Hepatic stellate cell (primary cell): ENCODE results near the gene ANKRD31.
"Not testable (repeated sequence)": the region's sequence is repeated elsewhere in the genome, so short reads cannot be mapped to it uniquely, and the experiment has no call there.

Experiments used
- DNase-seq: peaks from one replicate; pipeline ENCODE4 v3.0.0; 2011; ENCODE audit warnings: low spot score

The ANKRD31 gene

DNA sequence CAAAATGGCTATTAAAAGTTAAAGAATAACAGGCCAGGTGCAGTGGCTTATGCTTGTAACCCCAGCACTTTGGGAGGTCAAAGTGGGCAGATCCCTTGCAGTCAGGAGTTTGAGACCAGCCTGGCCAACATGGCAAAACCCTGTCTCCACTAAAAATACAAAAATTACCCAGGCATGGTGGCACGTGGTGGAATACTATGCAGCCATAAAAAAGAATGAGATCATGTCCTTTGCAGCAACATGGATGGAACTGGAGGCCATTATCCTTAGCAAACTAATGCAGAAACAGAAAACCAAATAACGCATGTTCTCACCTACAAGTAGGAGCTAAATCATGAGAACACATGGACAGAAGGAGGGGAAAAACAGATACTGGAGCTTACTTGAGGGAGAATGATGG lies 15.9 kb downstream of the ANKRD31 start:
- not testable (repeated sequence) for DNase-seq

DNA sequence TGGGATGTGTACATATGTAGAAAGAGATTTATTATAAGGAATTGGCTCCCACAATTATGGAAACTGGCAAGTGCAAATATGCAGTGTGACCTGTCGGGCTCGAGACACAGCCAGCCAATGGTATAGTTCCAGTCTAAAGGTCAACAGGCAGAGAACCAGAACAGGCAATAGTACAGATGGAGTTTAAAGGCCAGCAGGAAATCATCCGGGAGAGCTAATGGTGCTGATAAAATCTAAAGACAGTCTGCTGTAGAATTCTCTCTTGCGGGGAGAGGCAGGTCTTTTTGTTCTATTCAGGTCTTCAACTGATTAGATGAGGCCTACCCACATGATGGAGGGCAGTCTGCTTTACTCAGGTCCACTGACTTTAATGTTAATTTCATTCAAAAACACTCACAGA lies 21.8 kb downstream of the ANKRD31 start:
- no peak for DNase-seq

DNA sequence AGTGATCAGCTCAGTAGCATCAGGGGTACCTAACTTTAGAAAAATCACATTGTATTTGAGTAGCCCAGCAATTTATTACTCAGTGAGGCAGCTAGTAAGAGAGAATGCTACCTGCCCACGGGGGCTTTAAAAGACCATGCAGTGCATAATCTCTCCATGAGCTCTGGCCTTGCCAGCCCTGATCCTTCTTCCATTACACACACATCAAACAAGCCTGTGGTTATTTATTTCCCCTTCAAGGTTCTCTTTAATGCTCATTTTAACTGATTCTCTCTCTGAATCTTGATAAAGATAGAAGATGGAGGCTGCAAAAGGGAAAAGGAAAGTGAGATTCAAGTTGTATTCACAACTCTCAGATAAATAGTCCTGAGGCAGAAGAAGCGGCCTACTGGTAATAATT lies 22.3 kb downstream of the ANKRD31 start:
- no peak for DNase-seq

DNA sequence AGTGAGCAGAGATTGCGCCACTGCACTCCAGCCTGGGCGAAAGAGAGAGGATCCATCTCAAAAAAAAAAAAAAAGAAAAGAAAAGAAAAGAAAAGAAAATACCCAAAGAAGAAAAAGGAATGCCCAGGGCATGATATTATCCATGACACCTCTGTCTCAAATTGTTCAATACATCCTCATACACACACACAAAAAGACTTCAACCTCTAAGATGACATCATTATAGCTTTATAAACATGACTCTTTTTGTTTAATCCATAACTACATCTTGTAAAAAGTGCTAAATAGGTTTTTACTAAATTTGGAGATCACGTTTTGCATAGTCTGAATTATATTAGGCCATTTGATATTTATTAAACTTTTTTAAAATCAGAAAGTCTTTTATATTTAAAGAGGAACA lies 33.1 kb downstream of the ANKRD31 start:
- DNase-seq: no peak

DNA sequence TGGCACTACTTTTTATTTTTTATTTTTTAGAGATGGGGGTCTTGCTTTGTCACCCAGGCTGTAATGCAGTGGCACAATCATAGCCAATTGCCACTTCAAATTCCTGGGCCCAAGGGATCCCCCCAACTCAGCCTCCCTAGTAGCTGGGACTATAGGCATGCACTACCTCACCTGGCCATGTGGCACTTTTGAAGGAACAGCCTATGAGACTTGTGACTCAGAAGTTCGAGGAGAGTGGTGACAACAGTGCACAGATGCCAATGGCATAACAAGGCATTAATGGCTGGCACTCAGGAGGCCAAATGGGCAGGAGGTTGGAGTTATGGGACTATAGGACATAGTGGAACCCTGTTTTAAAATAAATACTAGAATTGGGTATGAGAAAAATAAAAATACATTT lies 33.7 kb downstream of the ANKRD31 start:
- DNase-seq: no peak

DNA sequence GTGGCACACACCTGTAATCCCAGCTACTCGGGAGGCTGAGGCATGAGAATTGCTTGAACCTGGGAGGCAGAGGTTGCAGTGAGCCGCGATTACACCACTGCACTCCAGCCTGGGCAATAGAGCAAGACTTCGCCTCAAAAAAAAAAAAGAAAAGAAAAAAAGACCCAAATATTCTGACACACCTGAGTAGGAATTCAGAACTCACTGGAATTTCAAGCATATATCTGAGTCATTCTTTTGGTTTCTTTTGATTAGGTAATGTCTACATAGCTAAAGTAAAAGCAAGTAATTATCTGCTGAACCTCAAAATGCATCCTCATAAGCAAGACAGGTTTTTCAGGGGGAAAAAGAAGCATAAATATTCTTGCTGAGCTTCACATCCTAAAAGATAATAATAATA lies 35.9 kb downstream of the ANKRD31 start:
- no peak for DNase-seq

DNA sequence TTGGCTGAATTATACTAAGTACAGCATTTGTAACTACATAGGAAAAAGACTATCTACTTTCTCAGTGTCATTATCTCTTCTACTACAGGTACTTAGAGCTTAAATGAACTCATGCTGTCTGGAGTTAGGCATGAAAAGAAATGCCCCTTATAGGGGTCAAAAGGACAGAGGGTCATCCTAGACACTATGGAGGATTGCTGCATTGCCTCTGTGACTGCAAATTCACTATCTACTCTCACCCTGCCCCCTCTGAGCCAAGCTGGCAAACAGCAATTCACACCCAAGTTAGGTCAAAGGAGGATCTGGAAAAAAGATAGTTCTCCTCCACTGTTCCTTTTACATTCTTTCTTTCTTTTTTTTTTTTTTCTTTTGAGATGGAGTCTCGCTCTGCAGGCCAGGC lies 36.7 kb downstream of the ANKRD31 start:
- no peak for DNase-seq

DNA sequence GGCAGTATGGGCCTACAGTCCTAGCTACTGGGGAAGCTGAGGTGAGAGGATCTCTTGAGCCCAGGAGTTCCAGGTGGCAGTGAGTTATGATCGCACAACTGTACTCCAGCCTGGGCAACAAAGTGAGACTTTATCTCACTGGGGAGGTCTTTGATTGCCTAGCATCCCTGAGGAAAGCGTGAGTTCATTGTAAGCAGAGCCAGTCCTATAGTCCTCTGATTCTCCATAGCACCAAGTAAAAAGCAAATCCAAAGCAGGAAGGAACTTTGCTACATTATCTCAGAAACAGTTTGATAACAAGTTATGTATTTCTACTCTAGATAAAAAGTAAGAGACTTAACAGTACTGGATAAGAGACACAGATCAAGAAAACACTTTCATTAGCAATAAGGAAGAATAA lies 37.6 kb downstream of the ANKRD31 start:
- no peak for DNase-seq

DNA sequence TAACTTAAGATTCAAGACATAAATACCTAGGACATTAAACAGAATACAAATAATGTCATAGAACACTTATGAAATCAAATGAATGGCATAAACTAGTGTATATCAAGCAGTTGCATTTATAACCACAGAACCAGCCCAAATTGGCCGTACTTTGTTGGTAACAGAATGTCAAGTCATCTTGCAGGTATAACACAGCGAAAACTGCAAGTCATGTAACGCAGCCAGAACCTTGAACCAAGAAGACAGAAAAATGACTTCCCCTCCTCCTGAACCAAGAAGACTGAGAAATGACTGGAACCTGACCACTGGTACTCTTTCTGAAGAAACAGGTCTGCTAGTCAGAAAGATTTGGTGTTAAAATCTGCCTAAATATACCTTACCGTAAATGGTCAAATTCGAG lies 38.9 kb downstream of the ANKRD31 start:
- no peak for DNase-seq

DNA sequence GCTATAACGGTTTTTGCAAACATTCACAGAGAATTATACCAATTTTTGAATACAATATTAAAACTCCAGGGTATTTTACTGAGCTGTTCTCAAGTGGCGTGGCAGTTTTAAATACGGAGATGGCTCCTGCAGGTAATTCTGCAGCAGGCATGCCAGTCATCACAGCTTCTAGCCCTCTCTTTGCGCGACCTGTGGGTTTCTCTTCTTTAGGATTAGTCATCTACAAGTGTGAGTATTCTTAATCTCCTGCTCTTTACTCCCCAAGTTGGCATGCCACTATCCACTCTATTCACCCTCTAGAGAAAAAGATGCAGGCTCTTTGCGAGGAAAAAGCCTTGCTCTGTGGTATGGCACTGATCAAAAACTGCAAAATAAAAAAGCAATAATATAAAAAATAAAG lies 43.9 kb downstream of the ANKRD31 start:
- no peak for DNase-seq

DNA sequence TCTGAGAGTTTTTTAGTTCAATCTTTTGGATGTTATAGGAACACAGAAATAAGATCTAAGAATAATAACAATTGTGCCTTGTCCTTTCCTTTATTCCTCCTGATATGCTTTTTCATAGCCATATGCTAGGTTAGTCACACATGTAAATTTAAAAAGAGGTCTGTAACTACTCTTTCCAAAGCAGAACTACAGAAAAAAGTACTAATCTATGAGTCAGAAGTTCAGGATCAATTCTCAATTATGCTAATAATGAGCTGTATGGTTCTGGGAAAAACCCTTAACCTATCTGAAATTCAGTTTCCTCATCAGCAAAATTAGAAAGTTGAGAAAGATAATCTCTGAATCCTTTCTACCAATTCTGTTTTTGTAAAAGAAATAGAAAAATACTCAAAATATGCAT lies 44.4 kb downstream of the ANKRD31 start:
- no peak for DNase-seq

DNA sequence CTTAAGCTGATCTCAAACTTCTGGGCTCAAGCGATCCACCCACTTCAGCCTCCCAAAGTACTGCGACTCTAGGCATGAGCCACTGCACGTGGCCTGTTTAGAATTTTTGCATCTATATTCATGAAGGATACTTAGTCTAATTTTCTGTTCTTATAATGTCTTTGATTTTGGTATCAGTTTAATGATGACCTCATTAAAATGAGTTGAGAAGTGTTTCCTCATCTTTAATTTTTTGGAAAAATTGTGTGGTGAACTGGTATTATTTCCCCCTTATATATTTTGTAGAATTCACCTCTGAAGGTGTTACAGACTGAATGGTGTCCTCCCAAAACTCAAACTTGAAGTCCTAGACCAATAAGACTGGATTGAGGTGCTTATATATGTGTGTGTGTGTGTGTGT lies 46.5 kb downstream of the ANKRD31 start:
- no peak for DNase-seq

DNA sequence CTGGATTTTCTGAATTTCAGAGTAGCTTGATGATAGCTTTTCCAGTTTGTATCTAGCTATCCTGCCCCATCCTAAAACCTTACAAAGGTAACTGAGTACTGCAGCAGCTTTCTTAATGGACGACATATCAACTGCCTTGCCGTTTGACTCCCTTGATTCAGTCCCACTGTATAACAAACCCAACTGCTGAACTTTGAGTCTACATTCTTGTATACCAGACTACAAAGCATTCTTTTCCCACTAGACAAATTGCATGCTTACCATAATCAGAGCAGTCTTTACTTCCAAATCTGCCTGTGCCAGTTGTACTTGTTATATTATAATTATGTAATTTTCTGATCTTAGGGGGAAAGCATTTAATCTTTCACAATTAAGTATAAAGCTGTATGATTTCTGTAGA lies 47.3 kb downstream of the ANKRD31 start:
- DNase-seq: no peak

DNA sequence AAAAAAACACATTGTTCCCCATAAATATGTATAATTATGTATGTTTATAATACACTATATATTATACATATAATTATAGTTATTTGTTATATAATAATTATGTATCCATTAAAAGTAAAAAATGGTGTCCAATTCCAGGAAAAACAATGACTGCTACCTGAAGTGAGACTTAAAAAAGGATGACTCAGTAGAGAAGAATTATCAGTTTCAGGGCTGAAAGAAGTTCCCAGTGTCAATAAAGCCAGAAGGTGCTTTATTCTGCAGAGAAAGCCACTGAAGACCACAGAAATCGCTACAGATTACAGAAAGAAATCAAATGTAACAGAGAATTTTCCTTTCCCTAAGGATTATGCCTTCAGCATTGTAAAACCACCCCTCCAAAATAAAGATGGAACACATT lies 50.9 kb downstream of the ANKRD31 start:
- no peak for DNase-seq

DNA sequence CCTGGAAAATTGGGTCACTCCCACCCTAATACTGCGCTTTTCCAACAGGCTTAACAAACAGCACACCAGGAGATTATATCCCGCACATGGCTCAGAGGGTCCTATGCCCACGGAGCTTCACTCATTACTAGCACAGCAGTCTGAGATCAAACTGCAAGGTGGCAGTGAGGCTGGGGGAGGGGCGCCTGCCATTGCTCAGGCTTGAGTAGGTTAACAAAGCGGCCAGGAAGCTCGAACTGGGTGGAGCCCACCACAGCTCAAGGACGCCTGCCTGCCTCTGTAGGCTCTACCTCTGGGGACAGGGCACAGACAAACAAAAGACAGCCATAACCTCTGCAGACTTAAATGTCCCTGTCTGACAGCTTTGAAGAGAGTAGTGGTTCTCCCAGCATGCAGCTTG lies 60.7 kb downstream of the ANKRD31 start:
- not testable (repeated sequence) for DNase-seq

DNA sequence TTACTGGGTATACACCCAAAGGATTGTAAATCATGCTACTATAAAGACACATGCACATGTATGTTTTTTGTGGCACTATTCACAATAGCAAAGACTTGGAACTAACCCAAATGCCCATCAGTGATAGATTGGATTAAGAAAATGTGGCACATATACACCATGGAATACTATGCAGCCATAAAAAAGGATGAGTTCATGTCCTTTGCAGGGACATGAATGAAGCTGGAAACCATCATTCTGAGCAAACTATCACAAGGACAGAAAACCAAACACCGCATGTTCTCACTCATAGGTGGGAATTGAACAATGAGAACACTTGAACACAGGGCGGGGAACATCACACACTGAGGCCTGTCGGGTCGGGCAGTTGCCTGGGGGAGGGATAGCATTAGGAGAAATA lies 61.8 kb downstream of the ANKRD31 start:
- DNase-seq: not testable (repeated sequence)

DNA sequence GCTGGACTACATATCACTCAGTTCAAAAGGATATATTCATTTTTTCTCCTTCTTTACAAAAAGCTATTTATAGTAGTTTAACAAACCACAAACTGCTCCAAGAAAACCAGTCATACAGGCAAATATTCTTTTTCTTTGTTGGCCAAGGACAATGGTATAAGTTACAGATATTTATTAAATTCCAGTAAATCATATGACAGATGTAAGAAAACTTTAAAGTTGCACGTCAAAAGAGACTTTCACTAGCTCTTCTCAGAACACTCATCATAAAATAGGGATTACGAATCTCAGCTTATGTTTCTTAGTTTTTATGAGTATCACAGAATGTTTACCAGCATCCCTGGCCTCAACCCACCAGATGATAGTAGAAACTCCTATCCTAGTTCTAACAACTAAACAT lies 67.2 kb downstream of the ANKRD31 start:
- no peak for DNase-seq

DNA sequence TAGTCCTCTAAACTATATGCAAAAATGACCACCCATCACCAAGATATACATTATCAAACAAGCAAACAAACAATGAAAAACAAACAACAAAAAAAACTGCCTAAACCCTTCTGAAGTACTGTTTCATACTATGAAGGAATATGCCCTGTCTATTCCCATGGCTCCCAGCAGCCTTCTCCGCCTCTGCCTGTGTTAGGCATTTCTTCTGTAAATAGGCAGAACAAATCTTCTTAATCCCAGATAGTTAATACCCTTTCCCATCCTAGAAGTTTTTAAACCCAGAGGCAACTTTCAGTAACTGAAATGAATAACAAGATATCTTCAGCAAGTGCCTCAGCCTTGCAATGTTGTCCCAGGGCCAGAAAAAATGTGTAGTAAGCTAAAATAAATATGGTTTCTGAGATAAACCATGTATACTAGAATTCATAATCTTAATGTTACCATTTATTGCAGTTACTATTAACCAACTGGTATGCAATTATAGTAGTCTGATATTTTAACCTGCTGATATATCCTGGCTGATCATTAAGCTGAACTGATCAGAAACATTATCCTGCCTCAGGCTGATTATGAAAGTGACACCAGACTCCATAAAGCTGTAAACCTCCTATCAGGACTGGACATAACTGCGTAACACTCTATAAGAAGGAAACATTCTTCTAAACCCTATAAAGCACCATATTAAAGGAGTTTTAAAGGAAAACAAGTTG lies 68.5 kb downstream of the ANKRD31 start:
- DNase-seq: no peak

DNA sequence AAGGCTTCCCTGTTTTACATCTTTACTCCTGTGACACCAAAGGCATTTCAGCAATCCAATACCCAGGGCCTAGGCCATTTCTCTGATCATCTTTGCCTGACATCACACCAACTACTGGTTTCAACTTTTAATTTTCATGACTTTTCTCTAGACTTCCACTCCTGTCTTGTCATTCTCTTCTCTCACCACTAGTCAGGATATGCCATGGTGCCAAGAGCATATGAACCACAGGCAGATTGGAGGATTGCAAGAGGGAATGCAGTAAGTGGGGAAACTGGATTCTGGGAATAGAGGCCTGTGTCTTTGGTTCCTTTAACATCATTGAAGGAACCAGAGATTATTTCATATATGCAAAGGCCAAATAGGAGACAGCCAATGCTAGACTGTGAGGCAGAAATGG lies 69.3 kb downstream of the ANKRD31 start:
- DNase-seq: no peak

DNA sequence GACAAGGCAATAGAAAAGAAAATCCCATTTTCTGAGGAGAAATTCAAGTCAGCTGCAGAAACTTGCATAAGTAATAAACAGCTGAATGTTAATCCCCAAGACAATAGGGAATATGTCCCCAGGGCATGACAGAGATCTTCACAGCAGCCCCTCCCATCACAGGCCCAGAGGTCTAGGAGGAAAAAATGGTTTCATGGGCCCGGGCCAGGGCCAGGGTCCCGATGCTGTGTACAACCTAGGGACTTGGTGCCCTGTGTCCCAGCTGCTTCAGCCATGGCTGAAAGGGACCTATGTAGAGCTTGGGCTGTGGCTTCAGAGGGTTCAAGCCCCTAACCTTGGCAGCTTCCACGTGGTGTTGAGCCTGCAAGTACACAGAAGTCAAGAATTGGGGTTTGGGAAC lies 75.2 kb downstream of the ANKRD31 start:
- not testable (repeated sequence) for DNase-seq

DNA sequence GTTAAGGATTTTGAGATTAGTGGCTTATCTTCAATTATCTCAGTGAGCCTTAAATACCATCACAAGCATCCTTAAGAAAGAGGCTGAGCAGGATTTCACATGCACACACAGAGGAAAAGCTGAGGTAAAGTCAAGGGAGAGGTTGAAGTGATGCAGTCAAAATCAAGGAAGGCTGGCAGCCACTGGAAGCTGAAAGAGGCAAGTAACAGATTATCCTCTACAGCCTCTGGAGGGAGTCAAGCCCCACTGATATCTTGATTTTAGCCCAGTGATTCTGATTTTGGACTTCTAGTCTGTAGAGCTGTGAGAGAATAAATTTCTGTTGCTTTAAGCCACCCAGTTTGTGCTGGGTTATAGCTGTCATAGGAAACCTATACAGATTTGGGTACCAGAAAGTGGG lies 80.1 kb downstream of the ANKRD31 start:
- DNase-seq: no peak

DNA sequence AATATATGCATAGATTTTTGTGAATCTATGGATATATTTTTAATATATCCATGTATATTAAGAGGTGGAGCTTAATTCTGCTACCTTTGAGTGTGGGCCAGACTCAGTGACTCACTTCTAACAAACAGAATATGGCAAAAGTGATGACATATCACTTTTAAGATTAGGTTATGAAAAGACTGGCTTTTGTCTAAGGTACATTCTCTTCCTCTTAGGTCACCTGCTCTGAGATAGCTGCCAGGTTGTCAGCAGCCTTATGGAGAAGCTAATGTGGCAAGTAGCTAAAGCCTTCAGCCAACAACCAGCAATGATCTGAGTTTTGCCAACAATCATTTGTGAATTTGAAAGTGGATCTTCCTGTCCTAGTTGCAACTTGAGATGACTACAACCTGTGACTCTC lies 83.8 kb downstream of the ANKRD31 start:
- DNase-seq: no peak

DNA sequence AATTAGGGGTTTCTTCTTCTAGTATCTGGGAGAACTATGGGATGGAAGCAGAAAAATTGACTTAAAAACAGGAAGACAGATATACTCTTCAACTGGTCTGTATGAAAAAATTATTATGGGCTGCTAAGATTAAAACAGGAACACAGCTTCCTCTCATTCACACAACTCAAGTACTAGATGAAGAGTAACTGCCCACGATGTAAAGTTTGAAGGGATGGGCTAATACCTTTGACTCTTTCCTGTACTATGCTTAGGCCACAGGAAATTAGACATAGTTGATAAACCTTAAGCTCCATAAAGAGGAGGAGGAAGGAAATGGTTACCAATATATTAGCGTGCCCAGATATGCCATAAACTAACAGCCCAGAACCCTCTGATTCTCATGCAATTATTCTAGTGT lies 88.6 kb downstream of the ANKRD31 start:
- no peak for DNase-seq

DNA sequence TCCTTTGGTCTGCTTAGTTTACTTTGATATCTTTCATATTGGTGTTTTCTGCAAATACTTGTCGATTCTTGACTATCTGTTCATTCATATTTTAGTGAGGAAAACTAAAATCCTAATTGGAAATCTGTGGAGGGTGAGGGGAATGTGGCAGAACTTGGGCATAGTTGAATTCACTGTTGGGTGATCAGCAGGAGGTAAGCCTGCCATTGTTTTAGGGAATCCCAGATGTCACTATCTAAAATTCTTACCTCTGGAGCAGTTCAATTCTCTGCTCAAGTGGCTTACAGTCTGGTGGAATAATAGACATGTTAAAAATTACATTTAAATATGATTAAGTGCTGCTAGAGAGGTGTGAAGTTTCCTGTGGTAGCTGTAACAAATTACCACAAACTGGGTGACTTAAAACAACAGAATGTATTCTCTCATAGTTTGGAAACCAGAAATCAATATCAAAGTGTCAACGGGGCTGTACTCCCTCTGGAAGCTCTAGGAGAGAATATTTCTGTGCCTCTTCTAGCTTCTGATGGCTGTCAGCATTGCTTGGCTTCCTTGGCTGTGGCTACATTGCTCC lies 94.0 kb downstream of the ANKRD31 start:
- DNase-seq: no peak
